ENCODE results near the gene DNAH8. TPM values are rescaled to one million over a fixed set of nuclear protein-coding genes. Genes with fewer than 3 reads are reported as not detected.

The DNAH8 gene
- total RNA-seq, 1 experiment from 2014 or later: not detected

DNA sequence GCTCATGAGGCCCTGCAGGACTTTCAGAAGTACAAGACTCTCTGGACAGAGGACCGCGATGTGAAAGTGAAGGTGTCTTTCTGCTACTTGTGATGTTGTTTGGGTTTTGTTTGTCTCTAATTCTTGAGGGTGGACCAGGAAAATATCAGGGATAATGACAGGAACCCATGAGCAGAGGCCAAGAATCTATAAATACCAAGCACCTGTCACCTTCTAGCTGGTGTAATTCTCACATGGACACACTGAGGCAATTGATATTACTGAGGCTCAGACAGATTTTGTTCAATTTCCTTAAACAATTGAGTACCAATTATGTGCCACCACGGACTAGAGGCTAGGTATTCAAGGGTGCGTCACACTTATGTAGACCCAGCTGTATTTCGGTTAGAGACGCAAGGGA, 107.9 kb downstream of the DNAH8 start:
- ChIA-PET POLR2A (ENCODE audit: unreplicated experiment) (no interaction called here), CTCF (no interaction called here)
- Histone ChIP-seq H3K27ac (no peak overlapping the region), H3K9me2 (ENCODE audit: insufficient read depth) (no peaks in the 10 kb centered on the region), H3F3A (ENCODE audit: insufficient read depth, low read depth) (no peaks in the 10 kb centered on the region), H3K4me2 (no peak overlapping the region), H3K4me3 (no peak overlapping the region), H3K36me3 (ENCODE audit: low read depth) (no peaks in the 10 kb centered on the region), H3K79me2 (ENCODE audit: low read depth) (no peaks in the 10 kb centered on the region), H4K20me1 (ENCODE audit: insufficient read depth) (no peaks in the 10 kb centered on the region), H3K9me3 (ENCODE audit: insufficient read depth, low read depth) (no peaks in the 10 kb centered on the region), H3K4me1 (replicated peaks; ENCODE audit: insufficient read depth) (no peaks in the 10 kb centered on the region), H3K27me3 (ENCODE audit: insufficient read depth, low read depth) (0 out of 2 replicates have a peak, but pooled peaks cover 4% of the 10 kb centered on the region), H2AFZ (no peak overlapping the region)
- no TSS peak for BruUV-seq (replicated peaks)
- intact Hi-C loops (cut with micrococcal nuclease; ENCODE audit: unreplicated experiment): no loop called here
- TF ChIP-seq CTCF (conservative IDR thresholded peaks at IDR 0.05) (no peak), EZH2 (IDR thresholded peaks at IDR 0.05; ENCODE audit: low read depth) (no peak)
- DNase-seq: no peak

- no peaks in the 10 kb centered on the region for H3K36me3 ChIP-seq (ENCODE audit: low read depth)
- intact Hi-C loops (cut with micrococcal nuclease; ENCODE audit: unreplicated experiment): no loop called here
- H3K27ac ChIP-seq: no peak overlapping the region
- H3K4me1 ChIP-seq (replicated peaks; ENCODE audit: insufficient read depth): no peaks in the 10 kb centered on the region
- POLR2A ChIA-PET (ENCODE audit: unreplicated experiment): no interaction called here
- H4K20me1 ChIP-seq (ENCODE audit: insufficient read depth): no peaks in the 10 kb centered on the region
- no peaks in the 10 kb centered on the region for H3K9me2 ChIP-seq (ENCODE audit: insufficient read depth)
- H3K27me3 ChIP-seq (ENCODE audit: insufficient read depth, low read depth): no peaks in the 10 kb centered on the region
- CTCF ChIA-PET: no interaction called here
- no peak overlapping the region for H2AFZ ChIP-seq
- BruUV-seq (replicated peaks): no TSS peak
- H3K9me3 ChIP-seq (ENCODE audit: insufficient read depth, low read depth): no peaks in the 10 kb centered on the region
- H3F3A ChIP-seq (ENCODE audit: insufficient read depth, low read depth): no peaks in the 10 kb centered on the region
- no peak for DNase-seq
- H3K4me3 ChIP-seq: no peak overlapping the region
- no peak overlapping the region for H3K4me2 ChIP-seq
- TF ChIP-seq CTCF (conservative IDR thresholded peaks at IDR 0.05): no peak
- TF ChIP-seq EZH2 (IDR thresholded peaks at IDR 0.05; ENCODE audit: low read depth): no peak
- no peaks in the 10 kb centered on the region for H3K79me2 ChIP-seq (ENCODE audit: low read depth)
Observed at GRCh38 chr6:38824243-38824894, 109.3 kb downstream of the DNAH8 start.

- H3K9me3 ChIP-seq (ENCODE audit: insufficient read depth, low read depth): no peaks in the 10 kb centered on the region
- intact Hi-C loops (cut with micrococcal nuclease; ENCODE audit: unreplicated experiment): no loop called here
- CTCF ChIA-PET: no interaction called here
- H3K27me3 ChIP-seq (ENCODE audit: insufficient read depth, low read depth): no peaks in the 10 kb centered on the region
- DNase-seq: no peak
- no peaks in the 10 kb centered on the region for H3K79me2 ChIP-seq (ENCODE audit: low read depth)
- H4K20me1 ChIP-seq (ENCODE audit: insufficient read depth): no peaks in the 10 kb centered on the region
- BruUV-seq (replicated peaks): no TSS peak
- no peak overlapping the region for H2AFZ ChIP-seq
- no peak for TF ChIP-seq EZH2 (IDR thresholded peaks at IDR 0.05; ENCODE audit: low read depth)
- no peak for TF ChIP-seq CTCF (conservative IDR thresholded peaks at IDR 0.05)
- no peaks in the 10 kb centered on the region for H3K9me2 ChIP-seq (ENCODE audit: insufficient read depth)
- no peak overlapping the region for H3K4me2 ChIP-seq
- no peak overlapping the region for H3K27ac ChIP-seq
- no peak overlapping the region for H3K4me3 ChIP-seq
- no peaks in the 10 kb centered on the region for H3F3A ChIP-seq (ENCODE audit: insufficient read depth, low read depth)
- H3K36me3 ChIP-seq (ENCODE audit: low read depth): no peaks in the 10 kb centered on the region
- H3K4me1 ChIP-seq (replicated peaks; ENCODE audit: insufficient read depth): no peaks in the 10 kb centered on the region
- POLR2A ChIA-PET (ENCODE audit: unreplicated experiment): no interaction called here
Observed at GRCh38 chr6:38827024-38827423, 111.9 kb downstream of the DNAH8 start.

Measured in PC-9 (cell line).